SK-N-MC (cell line): ENCODE results near the gene ARHGAP24.

Experiments
- DNase-seq: peaks from one replicate; pipeline ENCODE4 v3.0.0-alpha.2; 2011; ENCODE audit warnings: low read depth, low spot score
- H3K27ac ChIP-seq: fragments of 200-600 bp; sonication (generic); 2 replicates; pipeline ENCODE4 v1.5.1; 2016; ENCODE audit warnings: mixed run types
- H3K36me3 ChIP-seq: fragments of 200-600 bp; sonication (generic); 2 replicates; pipeline ENCODE4 v1.6.1; 2017; ENCODE audit warnings: antibody characterized with exemption, low read length, mixed read lengths; ENCODE audit not compliant: insufficient read depth
- H3K4me3 ChIP-seq: fragments of 200-600 bp; sonication (generic); 2 replicates; pipeline ENCODE4 v1.5.1; 2016
- H3K9ac ChIP-seq: fragments of 200-600 bp; sonication (generic); 2 replicates; pipeline ENCODE4 v1.8.0; 2017; ENCODE audit warnings: mixed run types, mixed read lengths; ENCODE audit not compliant: insufficient read length
- H3K9me3 ChIP-seq: fragments of 200-600 bp; sonication (generic); 2 replicates; pipeline ENCODE4 v1.6.1; 2017; ENCODE audit warnings: low read depth, mild to moderate bottlenecking, antibody characterized with exemption, low read length, moderate library complexity, mixed read lengths
- EZH2 ChIP-seq: fragments of 200-600 bp; sonication (generic); IDR thresholded peaks from one replicate; pipeline ENCODE4 v1.6.1; 2017; ENCODE audit warnings: antibody characterized with exemption
- FOXP2 ChIP-seq: optimal IDR thresholded peaks from 2 replicates; pipeline ENCODE3; 2011; ENCODE audit warnings: mild to moderate bottlenecking, moderate library complexity; ENCODE audit not compliant: insufficient read depth; ENCODE audit errors: extremely low read length, control extremely low read depth
- POLR2AphosphoS5 ChIP-seq: IDR thresholded peaks from 2 replicates; pipeline ENCODE4 v1.6.1; 2012; ENCODE audit warnings: mild to moderate bottlenecking, low read depth, low read length, borderline replicate concordance

Gene ARHGAP24

GRCh38 chr4:85684676-85685075 is 209.7 kb downstream of the ARHGAP24 start:
- no peak for TF ChIP-seq FOXP2
- no peak for TF ChIP-seq EZH2
- no peak for TF ChIP-seq POLR2AphosphoS5
- no peaks in the 10 kb centered on the region; the same call in 1 of the 2 replicates for H3K9me3 ChIP-seq
- H3K27ac ChIP-seq = no peak overlapping the region
- H3K9ac ChIP-seq = no peak overlapping the region
- DNase-seq = no peak
- no peaks in the 10 kb centered on the region for H3K36me3 ChIP-seq
- no peak overlapping the region for H3K4me3 ChIP-seq

DNA sequence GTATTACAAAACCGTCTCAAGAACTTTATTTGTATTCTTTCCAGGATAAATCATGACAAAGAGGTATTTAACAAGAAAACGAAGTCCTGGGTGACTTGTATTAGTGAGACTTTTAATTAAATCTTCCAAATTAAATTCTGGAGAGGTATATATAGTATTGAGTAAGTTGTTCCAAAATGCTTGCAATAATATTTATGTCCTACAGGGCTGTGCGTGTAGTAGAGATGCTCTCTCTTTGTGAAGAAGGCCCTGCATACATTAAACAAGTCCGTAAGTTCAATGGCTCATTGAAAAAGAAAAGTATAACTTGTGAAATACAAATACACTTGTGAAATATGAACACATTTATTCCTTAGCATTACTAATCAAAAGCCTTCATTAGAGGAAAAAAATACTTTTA is 211.4 kb downstream of the ARHGAP24 start:
- no peak for DNase-seq
- H3K27ac ChIP-seq = no peak overlapping the region

DNA sequence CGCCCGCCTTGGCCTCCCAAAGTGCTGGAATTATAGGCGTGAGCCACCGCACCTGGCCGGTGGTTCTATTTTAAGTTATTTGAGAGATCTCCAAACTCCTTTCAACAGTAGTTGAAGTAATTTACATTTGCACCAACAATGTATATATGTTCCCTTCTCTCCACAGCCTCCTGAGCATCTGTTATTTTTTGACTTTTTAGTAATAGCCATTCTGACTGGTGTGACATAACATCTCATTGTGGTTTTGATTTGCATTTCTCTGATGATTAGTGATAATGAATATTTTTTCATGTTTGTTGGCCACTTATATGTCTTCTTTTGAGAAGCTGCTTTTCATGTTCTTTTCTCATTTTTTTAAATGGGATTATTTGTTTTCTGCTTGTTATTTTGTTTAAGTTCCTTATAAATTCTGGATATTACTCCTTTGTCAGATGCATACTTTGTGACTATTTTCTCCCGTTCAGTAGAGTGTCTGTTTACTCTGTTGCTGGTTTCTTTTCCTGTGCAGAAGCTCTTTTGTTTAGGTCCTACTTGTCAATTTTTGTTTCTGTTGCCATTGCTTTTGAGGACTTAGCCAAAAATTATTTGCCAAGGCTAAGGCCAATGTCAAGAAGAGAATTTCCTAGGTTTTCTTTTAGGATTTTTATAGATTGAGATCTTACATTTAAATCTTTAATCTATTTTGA is 213.2 kb downstream of the ARHGAP24 start:
- no peak overlapping the region for H3K27ac ChIP-seq
- H3K4me3 ChIP-seq = no peak overlapping the region
- no peaks in the 10 kb centered on the region for H3K36me3 ChIP-seq
- H3K9ac ChIP-seq = no peak overlapping the region
- H3K9me3 ChIP-seq = no peaks in the 10 kb centered on the region; the same call in 1 of the 2 replicates
- no peak for DNase-seq
- no peak for TF ChIP-seq POLR2AphosphoS5
- TF ChIP-seq EZH2 = no peak
- no peak for TF ChIP-seq FOXP2

More for the DNA sequence above, 211.4 kb downstream of the ARHGAP24 start:
- H3K9me3 ChIP-seq = no peaks in the 10 kb centered on the region; the same call in 1 of the 2 replicates
- no peaks in the 10 kb centered on the region for H3K36me3 ChIP-seq
- TF ChIP-seq EZH2 = no peak
- TF ChIP-seq POLR2AphosphoS5 = no peak
- H3K9ac ChIP-seq = no peak overlapping the region
- no peak overlapping the region for H3K4me3 ChIP-seq

- TF ChIP-seq EZH2 (no peak), FOXP2 (no peak), POLR2AphosphoS5 (no peak)
- H3K4me3 ChIP-seq = no peak overlapping the region
Measured at GRCh38 chr4:85696661-85697060, 221.7 kb downstream of the ARHGAP24 start.

DNA sequence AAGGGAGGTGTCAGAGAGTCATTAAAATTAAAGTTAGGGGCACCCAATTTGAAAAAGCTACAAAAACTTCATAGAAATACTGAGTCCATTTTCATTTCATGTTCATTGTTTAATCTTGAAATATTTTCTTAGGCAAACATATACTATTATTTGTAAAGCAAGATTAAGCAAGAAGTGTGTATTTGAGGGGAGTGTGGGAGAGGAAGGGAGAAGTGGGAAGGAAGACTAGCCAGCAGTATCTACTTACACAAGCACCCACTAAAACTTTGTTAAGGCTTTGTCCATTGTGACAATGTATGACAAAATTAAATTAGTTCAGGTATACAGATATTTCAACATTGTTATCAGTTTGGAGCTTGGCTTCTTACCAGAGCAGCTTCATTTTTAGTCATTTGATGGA is 222.9 kb downstream of the ARHGAP24 start:
- H3K4me3 ChIP-seq = no peak overlapping the region
- H3K27ac ChIP-seq = no peak overlapping the region
- H3K36me3 ChIP-seq = no peaks in the 10 kb centered on the region
- H3K9ac ChIP-seq = no peak overlapping the region
- no peak for DNase-seq
- no peaks in the 10 kb centered on the region for H3K9me3 ChIP-seq
- TF ChIP-seq EZH2 (no peak), FOXP2 (no peak), POLR2AphosphoS5 (no peak)

More at GRCh38 chr4:85696661-85697060, 221.7 kb downstream of the ARHGAP24 start:
- no peak for DNase-seq
- Histone ChIP-seq H3K27ac (no peak overlapping the region), H3K9me3 (no peaks in the 10 kb centered on the region), H3K36me3 (no peaks in the 10 kb centered on the region), H3K9ac (no peak overlapping the region)

GRCh38 chr4:85700362-85700761 is 225.4 kb downstream of the ARHGAP24 start:
- Histone ChIP-seq H3K27ac (no peak overlapping the region), H3K4me3 (no peak overlapping the region), H3K9ac (no peak overlapping the region), H3K36me3 (no peaks in the 10 kb centered on the region), H3K9me3 (no peaks in the 10 kb centered on the region)
- no peak for DNase-seq
- TF ChIP-seq POLR2AphosphoS5 (no peak), EZH2 (no peak), FOXP2 (no peak)

GRCh38 chr4:85701861-85702321 is 226.9 kb downstream of the ARHGAP24 start:
- H3K9me3 ChIP-seq = no peaks in the 10 kb centered on the region
- no peaks in the 10 kb centered on the region for H3K36me3 ChIP-seq
- H3K4me3 ChIP-seq = no peak overlapping the region
- no peak overlapping the region for H3K27ac ChIP-seq
- H3K9ac ChIP-seq = no peak overlapping the region
- TF ChIP-seq EZH2 = no peak
- TF ChIP-seq FOXP2 = no peak
- no peak for TF ChIP-seq POLR2AphosphoS5
- DNase-seq = no peak

GRCh38 chr4:85703096-85703495 is 228.1 kb downstream of the ARHGAP24 start:
- TF ChIP-seq FOXP2 (no peak), POLR2AphosphoS5 (no peak), EZH2 (no peak)
- Histone ChIP-seq H3K27ac (no peak overlapping the region), H3K36me3 (no peaks in the 10 kb centered on the region), H3K4me3 (no peak overlapping the region), H3K9me3 (no peaks in the 10 kb centered on the region), H3K9ac (no peak overlapping the region)
- no peak for DNase-seq

DNA sequence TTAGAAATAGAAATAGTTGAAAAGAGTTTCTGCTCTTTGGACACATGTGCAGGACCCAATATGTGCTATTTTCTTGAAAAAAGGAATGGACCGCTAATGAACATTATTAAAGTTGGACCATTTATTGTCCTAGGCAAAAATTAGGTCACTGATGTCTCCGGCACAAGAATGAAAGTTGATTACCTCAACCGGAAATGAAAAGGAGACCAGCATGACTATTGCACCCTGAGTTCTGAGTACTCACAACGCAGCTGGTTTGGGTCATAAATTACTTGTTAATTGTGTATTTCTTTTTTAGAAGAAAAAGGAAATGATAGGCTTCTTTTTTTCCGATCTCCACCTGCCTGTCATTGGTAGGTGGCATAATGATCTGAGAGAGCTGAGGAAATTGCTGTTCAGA is 232.7 kb downstream of the ARHGAP24 start:
- H3K9me3 ChIP-seq = no peaks in the 10 kb centered on the region
- H3K4me3 ChIP-seq = no peak overlapping the region
- no peaks in the 10 kb centered on the region for H3K36me3 ChIP-seq
- no peak overlapping the region for H3K27ac ChIP-seq
- no peak for DNase-seq
- no peak for TF ChIP-seq FOXP2
- TF ChIP-seq POLR2AphosphoS5 = no peak
- TF ChIP-seq EZH2 = no peak
- no peak overlapping the region for H3K9ac ChIP-seq
